CD4-positive, CD25-positive, alpha-beta regulatory T cell (primary cell): ENCODE results near the gene KIF26A. TPM values are rescaled to one million over a fixed set of nuclear protein-coding genes. Genes with fewer than 3 reads are reported as not detected.

Experiments
- ATAC-seq, 2 donors: fragments of 150-1000 bp; cut with Tn5 transposase; one replicate each; pipeline ENCODE4 v1.10.0; 2021; ENCODE audit warnings: low read depth in 2 of 2, moderate number of reproducible peaks in 2 of 2, moderate library complexity in 1 of 2
- DNase-seq, 3 donors: peaks; one replicate each; pipeline versions ENCODE4 v3.0.0 to v3.0.0-alpha.2; 2012 to 2022; ENCODE audit warnings: mixed read lengths in 1 of 3
- H3K27ac ChIP-seq: one replicate; pipeline ENCODE4 v1.7.0; 2013; ENCODE audit warnings: mild to moderate bottlenecking, low read length; ENCODE audit not compliant: insufficient read depth, poor library complexity, severe bottlenecking
- H3K27me3 ChIP-seq: one replicate; pipeline ENCODE4 v1.7.0; 2013; ENCODE audit warnings: low read length; ENCODE audit not compliant: control insufficient read depth, insufficient read depth
- H3K36me3 ChIP-seq: one replicate; pipeline ENCODE4 v1.7.0; 2013; ENCODE audit warnings: mild to moderate bottlenecking, low read length, moderate library complexity; ENCODE audit not compliant: control insufficient read depth, insufficient read depth
- H3K4me1 ChIP-seq: 2 replicates; pipeline ENCODE4 v1.7.0; 2013; ENCODE audit warnings: mild to moderate bottlenecking, low read length; ENCODE audit not compliant: insufficient read depth, control insufficient read depth, poor library complexity, severe bottlenecking
- H3K4me3 ChIP-seq: one replicate; pipeline ENCODE4 v1.7.0; 2013; ENCODE audit warnings: low read depth, mild to moderate bottlenecking, low read length, moderate library complexity
- H3K9me3 ChIP-seq, 2 experiments: 1 replicate in 1 of 2; 2 replicates in 1 of 2; pipeline ENCODE4 v1.7.0; 2013; ENCODE audit warnings: low read length in 2 of 2, mild to moderate bottlenecking in 1 of 2, moderate library complexity in 1 of 2; ENCODE audit not compliant: control insufficient read depth in 2 of 2
- H3K27ac Mint-ChIP-seq, 3 donors: one replicate each; pipeline ENCODE4 v1.8.0; 2020 to 2022; ENCODE audit warnings: mild to moderate bottlenecking in 3 of 3, mixed read lengths in 3 of 3, moderate library complexity in 2 of 3
- H3K27me3 Mint-ChIP-seq: one replicate; pipeline ENCODE4 v1.8.0; 2022; ENCODE audit warnings: mild to moderate bottlenecking, mixed read lengths
- H3K36me3 Mint-ChIP-seq: one replicate; pipeline ENCODE4 v1.8.0; 2020; ENCODE audit warnings: mixed read lengths
- H3K4me1 Mint-ChIP-seq, 4 donors: one replicate each; pipeline ENCODE4 v1.8.0; 2020 to 2022; ENCODE audit warnings: mixed read lengths in 4 of 4, mild to moderate bottlenecking in 1 of 4
- H3K4me3 Mint-ChIP-seq, 4 donors: one replicate each; pipeline ENCODE4 v1.8.0; 2020 to 2022; ENCODE audit warnings: mild to moderate bottlenecking in 4 of 4, mixed read lengths in 4 of 4, moderate library complexity in 3 of 4
- H3K9me3 Mint-ChIP-seq, 7 donors: one replicate each; pipeline ENCODE4 v1.8.0; 2020 to 2022; ENCODE audit warnings: mixed read lengths in 7 of 7, mild to moderate bottlenecking in 3 of 7, moderate library complexity in 2 of 7
- polyA plus RNA-seq, 4 donors: library from polyadenylated mRNA; unstranded; fragments of 300-500 nt; fragmentation: Illumina TruSeq; gene quantifications; one replicate each; pipeline ENCODE4 v1.2.3, GENCODE V29; 2021
- total RNA-seq: library from RNA; stranded (reverse); gene quantifications from one replicate; pipeline ENCODE4 v1.2.3, GENCODE V29; 2022

Gene KIF26A
- total and polyA plus RNA-seq, 5 donors from 2014 or later: 0.07 TPM; not detected in 4

- no peaks in the 10 kb centered on the region for H3K36me3 Mint-ChIP-seq
- H3K27me3 ChIP-seq: no peaks in the 10 kb centered on the region
- no peaks in the 10 kb centered on the region for H3K36me3 ChIP-seq
- H3K9me3 Mint-ChIP-seq: no peaks in the 10 kb centered on the region
- no peak overlapping the region for H3K4me3 ChIP-seq
- H3K27ac ChIP-seq: no peak overlapping the region
- H3K9me3 ChIP-seq: no peaks in the 10 kb centered on the region
- no peaks in the 10 kb centered on the region for H3K27me3 Mint-ChIP-seq
- no peaks in the 10 kb centered on the region for H3K4me1 Mint-ChIP-seq
- H3K4me1 ChIP-seq: no peaks in the 10 kb centered on the region
- H3K4me3 Mint-ChIP-seq: no peak overlapping the region
- DNase-seq (no peak), ATAC-seq (no peak)
- no peak overlapping the region for H3K27ac Mint-ChIP-seq
These were observed 30.8 kb downstream of the KIF26A start for GRCh38 chr14:104169005-104169698.

- no peak for ATAC-seq
- no peaks in the 10 kb centered on the region for H3K4me1 Mint-ChIP-seq
These were observed 31.5 kb downstream of the KIF26A start for GRCh38 chr14:104169699-104170479.

GRCh38 chr14:104171029-104171697 is 32.8 kb downstream of the KIF26A start:
- H3K9me3 ChIP-seq: no peaks in the 10 kb centered on the region
- Mint-ChIP-seq H3K36me3 (no peaks in the 10 kb centered on the region), H3K9me3 (no peaks in the 10 kb centered on the region), H3K27me3 (no peaks in the 10 kb centered on the region), H3K4me3 (no peak overlapping the region), H3K27ac (no peak overlapping the region), H3K4me1 (no peaks in the 10 kb centered on the region)
- no peaks in the 10 kb centered on the region for H3K4me1 ChIP-seq
- no peaks in the 10 kb centered on the region for H3K27me3 ChIP-seq
- no peak overlapping the region for H3K27ac ChIP-seq
- ATAC-seq (peak in 1 of 2 donors; percentile 7), DNase-seq (no peak)
- H3K36me3 ChIP-seq: no peaks in the 10 kb centered on the region
- H3K4me3 ChIP-seq: no peak overlapping the region

More at GRCh38 chr14:104169699-104170479, 31.5 kb downstream of the KIF26A start:
- Histone ChIP-seq H3K27me3 (no peaks in the 10 kb centered on the region), H3K4me1 (no peaks in the 10 kb centered on the region), H3K27ac (no peak overlapping the region), H3K9me3 (no peaks in the 10 kb centered on the region), H3K4me3 (no peak overlapping the region), H3K36me3 (no peaks in the 10 kb centered on the region)
- DNase-seq: no peak
- Mint-ChIP-seq H3K27ac (no peak overlapping the region), H3K4me3 (no peak overlapping the region), H3K27me3 (no peaks in the 10 kb centered on the region), H3K9me3 (no peaks in the 10 kb centered on the region), H3K36me3 (no peaks in the 10 kb centered on the region)

- Mint-ChIP-seq H3K36me3 (no peaks in the 10 kb centered on the region), H3K27ac (no peak overlapping the region), H3K27me3 (no peaks in the 10 kb centered on the region), H3K4me3 (no peak overlapping the region), H3K9me3 (no peaks in the 10 kb centered on the region), H3K4me1 (no peaks in the 10 kb centered on the region)
- no peaks in the 10 kb centered on the region for H3K9me3 ChIP-seq
- H3K27ac ChIP-seq: no peak overlapping the region
- H3K27me3 ChIP-seq: no peaks in the 10 kb centered on the region
- no peaks in the 10 kb centered on the region for H3K36me3 ChIP-seq
- no peak overlapping the region for H3K4me3 ChIP-seq
- ATAC-seq (no peak), DNase-seq (no peak)
- H3K4me1 ChIP-seq: no peaks in the 10 kb centered on the region
These were observed 33.5 kb downstream of the KIF26A start for GRCh38 chr14:104171895-104172294.

- Mint-ChIP-seq H3K36me3 (no peaks in the 10 kb centered on the region), H3K27me3 (no peaks in the 10 kb centered on the region), H3K4me1 (no peaks in the 10 kb centered on the region), H3K27ac (no peak overlapping the region), H3K4me3 (no peak overlapping the region), H3K9me3 (no peaks in the 10 kb centered on the region)
- no peaks in the 10 kb centered on the region for H3K9me3 ChIP-seq
- H3K4me1 ChIP-seq: no peaks in the 10 kb centered on the region
- ATAC-seq (no peak), DNase-seq (no peak)
- H3K27ac ChIP-seq: no peak overlapping the region
- no peak overlapping the region for H3K4me3 ChIP-seq
- no peaks in the 10 kb centered on the region for H3K36me3 ChIP-seq
- H3K27me3 ChIP-seq: no peaks in the 10 kb centered on the region
These were observed 34.0 kb downstream of the KIF26A start for GRCh38 chr14:104172349-104172748.

GRCh38 chr14:104172880-104173279 is 34.5 kb downstream of the KIF26A start:
- no peaks in the 10 kb centered on the region for H3K27me3 Mint-ChIP-seq
- Histone ChIP-seq H3K4me1 (no peaks in the 10 kb centered on the region), H3K27ac (no peak overlapping the region), H3K36me3 (no peaks in the 10 kb centered on the region), H3K4me3 (no peak overlapping the region), H3K9me3 (no peaks in the 10 kb centered on the region), H3K27me3 (no peaks in the 10 kb centered on the region)
- no peaks in the 10 kb centered on the region for H3K4me1 Mint-ChIP-seq
- H3K27ac Mint-ChIP-seq: no peak overlapping the region
- no peak for DNase-seq
- no peak for ATAC-seq
- no peak overlapping the region for H3K4me3 Mint-ChIP-seq
- H3K9me3 Mint-ChIP-seq: no peaks in the 10 kb centered on the region
- H3K36me3 Mint-ChIP-seq: no peaks in the 10 kb centered on the region

GRCh38 chr14:104174051-104174450 is 35.7 kb downstream of the KIF26A start:
- no peaks in the 10 kb centered on the region for H3K4me1 ChIP-seq
- no peaks in the 10 kb centered on the region for H3K27me3 ChIP-seq
- H3K4me3 ChIP-seq: no peak overlapping the region
- no peaks in the 10 kb centered on the region for H3K4me1 Mint-ChIP-seq
- H3K27ac ChIP-seq: no peak overlapping the region
- H3K36me3 Mint-ChIP-seq: no peaks in the 10 kb centered on the region
- no peak overlapping the region for H3K27ac Mint-ChIP-seq
- no peak for DNase-seq
- H3K9me3 Mint-ChIP-seq: no peaks in the 10 kb centered on the region
- no peaks in the 10 kb centered on the region for H3K36me3 ChIP-seq
- H3K4me3 Mint-ChIP-seq: no peak overlapping the region
- ATAC-seq: no peak
- no peaks in the 10 kb centered on the region for H3K27me3 Mint-ChIP-seq
- no peaks in the 10 kb centered on the region for H3K9me3 ChIP-seq
